Vagina (tissue), 2 donors: ENCODE data around the gene ATP5ME. TPM values are rescaled to one million over a fixed set of nuclear protein-coding genes. Genes with fewer than 3 reads are reported as not detected.
"Not testable (repeated sequence)": the region's sequence is repeated elsewhere in the genome, so short reads cannot be mapped to it uniquely, and the experiment has no call there.

ENCODE experiments used
- DNase-seq, 2 donors: peaks; one replicate each; pipeline ENCODE4 v3.0.0-alpha.2; 2017; ENCODE audit errors: extremely low spot score in 2 of 2
- H3K27ac ChIP-seq: fragments of 200-600 bp; sonication (generic); one replicate; pipeline ENCODE4 v1.5.1; 2019
- H3K27me3 ChIP-seq: fragments of 200-600 bp; sonication (generic); one replicate; pipeline ENCODE4 v1.5.1; 2019
- H3K36me3 ChIP-seq, 2 donors: fragments of 200-600 bp; sonication (generic); one replicate each; pipeline ENCODE4 v1.5.1; 2017 to 2019
- H3K4me1 ChIP-seq: fragments of 200-600 bp; sonication (generic); one replicate; pipeline ENCODE4 v1.5.1; 2019
- H3K4me3 ChIP-seq, 2 donors: fragments of 200-600 bp; sonication (generic); 1 replicate in 1 of 2; 2 replicates in 1 of 2; pipeline ENCODE4 v1.5.1; 2016 to 2019
- H3K9me3 ChIP-seq: fragments of 200-600 bp; sonication (generic); one replicate; pipeline ENCODE4 v1.5.1; 2019
- CTCF ChIP-seq, 3 experiments: fragments of 450-650 bp in 2 of 3; fragments of 200-600 bp in 1 of 3; sonication (generic) in 1 of 3; IDR thresholded peaks; one replicate each; pipeline ENCODE4 v1.5.1; 2017 to 2019; ENCODE audit warnings: antibody characterized with exemption in 3 of 3, mild to moderate bottlenecking in 2 of 3, moderate library complexity in 2 of 3
- POLR2A ChIP-seq, 2 donors: fragments of 450-650 bp; IDR thresholded peaks; one replicate each; pipeline ENCODE4 v1.6.1; 2017; ENCODE audit warnings: antibody characterized with exemption in 2 of 2, mild to moderate bottlenecking in 2 of 2, moderate library complexity in 2 of 2
- POLR2AphosphoS5 ChIP-seq, 2 donors: sonication (generic); formaldehyde crosslinking; IDR thresholded peaks; one replicate each; pipeline ENCODE4 v1.9.0; 2017; ENCODE audit warnings: antibody characterized with exemption in 2 of 2, mild to moderate bottlenecking in 2 of 2, low read depth in 1 of 2; ENCODE audit not compliant: insufficient read depth in 1 of 2
- intact Hi-C: fragments of 100-400 bp; cut with DNase I; formaldehyde crosslinking; loops from one replicate; pipeline ENCODE4 v1.15.1; 2023
- total RNA-seq: library from RNA; depleted of rRNA; stranded (reverse); fragments of >200 nt; gene quantifications from one replicate; pipeline ENCODE4 v1.2.3, GENCODE V29; 2016

ATP5ME gene
- total RNA-seq, 1 donor from 2014 or later, result 181 TPM

- no peak for DNase-seq
- Histone ChIP-seq H3K4me1 (peaks cover 28% of the 10 kb centered on the region), H3K27ac (no peak overlapping the region), H3K36me3 (peaks cover 0 to 23% of the 10 kb centered on the region in 2 donors), H3K9me3 (no peaks in the 10 kb centered on the region), H3K4me3 (no peak overlapping the region), H3K27me3 (no peaks in the 10 kb centered on the region)
- intact Hi-C loops, result loop anchor here (5.0 kb wide), 1 partner anchor 111 kb away; no protein-coding TSS in a partner anchor
- TF ChIP-seq POLR2AphosphoS5 (IDR thresholded peaks at IDR 0.05; ENCODE audit: insufficient read depth in 1 of 2, low read depth in 1 of 2), result no peak
- no peak for TF ChIP-seq POLR2A (IDR thresholded peaks at IDR 0.05)
- no peak for TF ChIP-seq CTCF (IDR thresholded peaks at IDR 0.05)
These were observed 2.3 kb downstream of the ATP5ME start for GRCh38 chr4:671769-672168.

- H3K9me3 ChIP-seq, DNase-seq, H3K4me3 ChIP-seq, H3K27me3 ChIP-seq, H3K27ac ChIP-seq: not testable (repeated sequence)
- H3K36me3 ChIP-seq, result peaks cover 0 to 23% of the 10 kb centered on the region in 2 donors
- intact Hi-C loops, result loop anchor here (5.0 kb wide), 1 partner anchor 112 kb away; no protein-coding TSS in a partner anchor
- peaks cover 14% of the 10 kb centered on the region for H3K4me1 ChIP-seq
These were observed 4.1 kb downstream of the ATP5ME start for GRCh38 chr4:669806-670559.

GRCh38 chr4:668219-668618, 5.9 kb downstream of the ATP5ME start:
- H3K27ac ChIP-seq, intact Hi-C loops, H3K9me3 ChIP-seq, H3K27me3 ChIP-seq, DNase-seq, H3K4me3 ChIP-seq: not testable (repeated sequence)
- Histone ChIP-seq H3K36me3 (peaks cover 0 to 23% of the 10 kb centered on the region in 2 donors), H3K4me1 (peaks cover 18% of the 10 kb centered on the region)

GRCh38 chr4:667545-667925, 6.5 kb downstream of the ATP5ME start:
- H3K36me3 ChIP-seq, result peaks cover 0 to 18% of the 10 kb centered on the region in 2 donors
- intact Hi-C loops, result no loop called here
- H3K27ac ChIP-seq, result no peak overlapping the region
- no peak for DNase-seq
- TF ChIP-seq POLR2A (IDR thresholded peaks at IDR 0.05) (no peak), CTCF (IDR thresholded peaks at IDR 0.05) (no peak), POLR2AphosphoS5 (IDR thresholded peaks at IDR 0.05; ENCODE audit: insufficient read depth in 1 of 2, low read depth in 1 of 2) (no peak)
- no peak overlapping the region for H3K4me3 ChIP-seq
- peaks cover 17% of the 10 kb centered on the region for H3K4me1 ChIP-seq
- H3K27me3 ChIP-seq, result no peaks in the 10 kb centered on the region
- no peaks in the 10 kb centered on the region for H3K9me3 ChIP-seq

GRCh38 chr4:666822-667544, 7.1 kb downstream of the ATP5ME start:
- H3K9me3 ChIP-seq, result no peaks in the 10 kb centered on the region
- no peak overlapping the region for H3K4me3 ChIP-seq
- intact Hi-C loops, result no loop called here
- no peaks in the 10 kb centered on the region for H3K27me3 ChIP-seq
- H3K36me3 ChIP-seq, result peaks cover 0 to 13% of the 10 kb centered on the region in 2 donors
- H3K27ac ChIP-seq, result no peak overlapping the region
- H3K4me1 ChIP-seq, result peaks cover 17% of the 10 kb centered on the region
- no peak for DNase-seq
- TF ChIP-seq CTCF (IDR thresholded peaks at IDR 0.05), result no peak
- TF ChIP-seq POLR2AphosphoS5 (IDR thresholded peaks at IDR 0.05; ENCODE audit: insufficient read depth in 1 of 2, low read depth in 1 of 2), result no peak
- no peak for TF ChIP-seq POLR2A (IDR thresholded peaks at IDR 0.05)

- Histone ChIP-seq H3K4me3 (no peak overlapping the region), H3K27ac (no peak overlapping the region), H3K27me3 (no peaks in the 10 kb centered on the region), H3K36me3 (peaks cover 0 to 7% of the 10 kb centered on the region in 2 donors), H3K9me3 (no peaks in the 10 kb centered on the region), H3K4me1 (peaks cover 17% of the 10 kb centered on the region)
- intact Hi-C loops, result no loop called here
- no peak for DNase-seq
- TF ChIP-seq POLR2AphosphoS5 (IDR thresholded peaks at IDR 0.05; ENCODE audit: insufficient read depth in 1 of 2, low read depth in 1 of 2) (no peak), POLR2A (IDR thresholded peaks at IDR 0.05) (no peak), CTCF (IDR thresholded peaks at IDR 0.05) (no peak)
These were observed 7.7 kb downstream of the ATP5ME start for GRCh38 chr4:666436-666810.
